Ectodermal cell (in vitro differentiated cells): ENCODE measurements around the gene PID1.

Experiments
- H3K27ac ChIP-seq: 2 replicates; pipeline ENCODE4 v1.7.0; 2013; ENCODE audit warnings: mild to moderate bottlenecking, low read depth, low read length; ENCODE audit not compliant: insufficient read depth, poor library complexity, severe bottlenecking
- H3K27me3 ChIP-seq: 2 replicates; pipeline ENCODE4 v1.7.0; 2013; ENCODE audit warnings: mild to moderate bottlenecking, low read length; ENCODE audit not compliant: insufficient read depth, control insufficient read depth, poor library complexity, severe bottlenecking
- H3K36me3 ChIP-seq: one replicate; pipeline ENCODE4 v1.7.0; 2013; ENCODE audit warnings: low read length; ENCODE audit not compliant: control insufficient read depth, insufficient read depth
- H3K4me1 ChIP-seq: one replicate; pipeline ENCODE4 v1.7.0; 2013; ENCODE audit warnings: low read length; ENCODE audit not compliant: control insufficient read depth, insufficient read depth
- H3K4me3 ChIP-seq: 2 replicates; pipeline ENCODE4 v1.7.0; 2013; ENCODE audit warnings: low read depth, low read length, control low read depth; ENCODE audit not compliant: insufficient read depth
- H3K9me3 ChIP-seq: 2 replicates; pipeline ENCODE4 v1.7.0; 2013; ENCODE audit warnings: mild to moderate bottlenecking, low read length, moderate library complexity; ENCODE audit not compliant: control insufficient read depth
- WGBS, 2 experiments: methylation state at CpG; one replicate each; pipeline ENCODE4 v1.1.7; 2013; ENCODE audit warnings: missing lambda C conversion rate in 2 of 2; 5-methylcytosine and 5-hydroxymethylcytosine counted together

Gene PID1

GRCh38 chr2:229265727-229266126 is 5.4 kb downstream of the PID1 start:
- H3K4me3 ChIP-seq = no peak overlapping the region
- H3K27ac ChIP-seq = no peak overlapping the region
- H3K36me3 ChIP-seq = no peaks in the 10 kb centered on the region
- H3K4me1 ChIP-seq = no peaks in the 10 kb centered on the region
- WGBS, 2 experiments = 87 to 98% methylated on average over 4 of the region's 4 CpGs
- H3K27me3 ChIP-seq = peaks cover 11% of the 10 kb centered on the region
- no peaks in the 10 kb centered on the region for H3K9me3 ChIP-seq

DNA sequence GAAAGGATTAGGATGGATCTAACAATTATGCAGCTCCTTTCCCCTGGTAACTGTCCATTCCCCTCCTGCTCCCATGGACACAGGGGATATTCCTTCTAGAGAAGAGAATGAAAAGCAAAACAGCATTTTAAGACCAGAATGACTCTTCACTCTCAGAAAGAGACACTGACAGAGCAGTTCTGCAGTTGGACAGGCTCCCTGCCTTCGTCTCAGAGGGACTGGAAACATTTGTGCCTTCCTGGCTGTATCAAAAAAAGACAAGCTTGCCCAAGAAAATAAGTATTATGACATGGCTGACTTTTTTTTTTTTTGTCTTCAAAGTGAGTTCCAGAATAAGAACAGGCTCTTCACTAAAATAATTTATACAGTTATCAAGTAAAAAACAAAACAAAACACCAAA is 9.5 kb downstream of the PID1 start:
- 83 to 94% methylated on average over 1 of the region's 1 CpG for WGBS, 2 experiments
- no peaks in the 10 kb centered on the region for H3K27me3 ChIP-seq
- no peaks in the 10 kb centered on the region for H3K36me3 ChIP-seq
- no peaks in the 10 kb centered on the region for H3K4me1 ChIP-seq
- no peak overlapping the region for H3K27ac ChIP-seq
- H3K9me3 ChIP-seq = no peaks in the 10 kb centered on the region
- no peak overlapping the region for H3K4me3 ChIP-seq

DNA sequence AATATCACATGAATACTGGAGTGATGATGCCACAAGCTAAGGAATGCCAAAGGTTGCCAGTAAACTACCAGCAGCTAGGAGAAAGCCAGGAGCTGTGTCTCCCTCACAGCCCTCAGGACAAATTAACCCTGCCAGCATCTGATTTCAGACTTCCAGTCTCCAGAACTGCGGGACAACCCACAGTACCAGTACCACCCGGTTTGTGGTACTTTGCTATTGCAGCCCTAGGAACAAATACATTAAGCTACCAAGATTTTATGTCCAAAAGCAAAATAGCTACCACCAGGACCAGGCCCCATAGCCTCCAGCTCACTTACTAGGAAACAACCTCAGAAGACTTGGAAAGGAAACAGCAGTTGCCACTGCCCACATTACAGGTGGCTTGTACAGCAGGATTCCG is 10.0 kb downstream of the PID1 start:
- Histone ChIP-seq H3K27me3 (no peaks in the 10 kb centered on the region), H3K4me1 (no peaks in the 10 kb centered on the region), H3K4me3 (no peak overlapping the region), H3K27ac (no peak overlapping the region), H3K36me3 (no peaks in the 10 kb centered on the region), H3K9me3 (no peaks in the 10 kb centered on the region)
- WGBS, 2 experiments = 95 to 98% methylated on average over 3 of the region's 3 CpGs

- Histone ChIP-seq H3K9me3 (no peaks in the 10 kb centered on the region), H3K4me1 (no peaks in the 10 kb centered on the region), H3K4me3 (no peak overlapping the region), H3K36me3 (no peaks in the 10 kb centered on the region), H3K27ac (no peak overlapping the region), H3K27me3 (no peaks in the 10 kb centered on the region)
- WGBS, 2 experiments = 92 to 97% methylated on average over 2 of the region's 2 CpGs
Observed at GRCh38 chr2:229257985-229258384, 13.1 kb downstream of the PID1 start.

GRCh38 chr2:229256376-229256775 is 14.7 kb downstream of the PID1 start:
- Histone ChIP-seq H3K9me3 (no peaks in the 10 kb centered on the region), H3K4me3 (no peak overlapping the region), H3K36me3 (no peaks in the 10 kb centered on the region), H3K27me3 (no peaks in the 10 kb centered on the region), H3K4me1 (no peaks in the 10 kb centered on the region), H3K27ac (no peak overlapping the region)

GRCh38 chr2:229254206-229254605 is 16.9 kb downstream of the PID1 start:
- Histone ChIP-seq H3K36me3 (no peaks in the 10 kb centered on the region), H3K27ac (no peak overlapping the region), H3K4me3 (no peak overlapping the region), H3K9me3 (no peaks in the 10 kb centered on the region), H3K27me3 (no peaks in the 10 kb centered on the region), H3K4me1 (no peaks in the 10 kb centered on the region)
- WGBS, 2 experiments = 72 to 86% methylated on average over 2 to 4 of the region's 4 CpGs

DNA sequence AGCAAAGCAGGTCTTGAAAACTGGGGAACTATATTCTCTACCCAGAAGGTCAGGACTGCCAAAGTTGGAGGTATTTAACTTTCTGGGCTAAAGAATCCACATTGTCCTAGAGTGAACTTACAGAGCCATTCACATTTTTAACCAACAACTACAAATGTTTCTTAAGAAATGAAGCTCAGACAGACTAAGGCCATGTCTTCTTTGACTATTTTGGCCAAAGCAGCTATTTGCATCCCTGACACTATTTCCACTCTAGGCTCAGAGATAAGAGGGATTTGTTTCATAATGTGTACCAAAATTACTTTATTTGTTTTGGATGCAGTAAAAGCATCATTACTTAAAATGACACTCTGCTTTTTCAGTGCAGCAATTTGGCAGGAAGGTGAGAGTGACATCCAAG is 18.1 kb downstream of the PID1 start:
- no peaks in the 10 kb centered on the region for H3K36me3 ChIP-seq
- H3K4me1 ChIP-seq = no peaks in the 10 kb centered on the region
- no peak overlapping the region for H3K4me3 ChIP-seq
- no peaks in the 10 kb centered on the region for H3K27me3 ChIP-seq
- no peaks in the 10 kb centered on the region for H3K9me3 ChIP-seq
- no peak overlapping the region for H3K27ac ChIP-seq

GRCh38 chr2:229252280-229252679 is 18.8 kb downstream of the PID1 start:
- Histone ChIP-seq H3K4me3 (no peak overlapping the region), H3K9me3 (no peaks in the 10 kb centered on the region), H3K36me3 (no peaks in the 10 kb centered on the region), H3K4me1 (no peaks in the 10 kb centered on the region), H3K27ac (no peak overlapping the region), H3K27me3 (no peaks in the 10 kb centered on the region)
- WGBS, 2 experiments = 72 to 90% methylated on average over 1 of the region's 1 CpG

- H3K4me3 ChIP-seq = no peak overlapping the region
- no peaks in the 10 kb centered on the region for H3K9me3 ChIP-seq
- H3K4me1 ChIP-seq = no peaks in the 10 kb centered on the region
- no peaks in the 10 kb centered on the region for H3K27me3 ChIP-seq
- WGBS, 2 experiments = no CpG with 5 or more reads among the region's 3 CpGs
- no peak overlapping the region for H3K27ac ChIP-seq
- H3K36me3 ChIP-seq = no peaks in the 10 kb centered on the region
Observed at GRCh38 chr2:229249536-229249935, 21.6 kb downstream of the PID1 start.

GRCh38 chr2:229246334-229246733 is 24.8 kb downstream of the PID1 start:
- Histone ChIP-seq H3K27ac (no peak overlapping the region), H3K36me3 (no peaks in the 10 kb centered on the region), H3K9me3 (peaks cover 3% of the 10 kb centered on the region), H3K4me1 (no peaks in the 10 kb centered on the region), H3K4me3 (no peak overlapping the region), H3K27me3 (no peaks in the 10 kb centered on the region)
- WGBS, 2 experiments = 60 to 62% methylated on average over 3 of the region's 3 CpGs

- Histone ChIP-seq H3K4me3 (no peak overlapping the region), H3K9me3 (peaks cover 7% of the 10 kb centered on the region), H3K27ac (no peak overlapping the region), H3K36me3 (no peaks in the 10 kb centered on the region), H3K27me3 (no peaks in the 10 kb centered on the region), H3K4me1 (no peaks in the 10 kb centered on the region)
- WGBS, 2 experiments = 77 to 79% methylated on average over 2 of the region's 2 CpGs
Observed at GRCh38 chr2:229244975-229245374, 26.1 kb downstream of the PID1 start.
